ENCODE results near the gene SLCO4C1. TPM values are rescaled to one million over a fixed set of nuclear protein-coding genes. Genes with fewer than 3 reads are reported as not detected.

Gene SLCO4C1
- total and polyA plus RNA-seq, 3 donors from 2014 or later = 0.81 to 2.1 (median 0.91) TPM

DNA sequence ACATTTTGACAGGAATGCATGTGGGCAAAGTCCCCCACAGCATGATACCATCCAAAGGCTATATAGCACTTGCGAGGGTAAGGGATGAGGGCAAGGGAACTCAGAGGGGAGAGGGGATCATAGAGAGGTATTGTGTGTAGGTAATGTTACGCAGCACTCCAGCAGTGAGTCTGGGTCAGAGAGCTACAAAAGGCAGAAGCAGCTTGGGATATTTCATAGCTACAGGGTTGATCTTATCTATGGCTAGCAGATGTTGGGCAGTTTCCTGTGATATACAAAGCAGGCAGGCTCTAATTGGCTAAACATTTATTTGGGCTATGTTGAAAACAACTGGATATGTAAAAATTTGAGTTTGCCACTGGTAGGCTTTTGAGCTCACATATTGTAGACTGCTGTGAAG is 17.8 kb upstream of the SLCO4C1 start:
- Histone ChIP-seq H3K36me3 (ENCODE audit: low read depth, missing control alignments) (no peaks in the 10 kb centered on the region), H3K27ac (no peak overlapping the region), H3K4me3 (no peak overlapping the region), H3K4me1 (no peaks in the 10 kb centered on the region), H3K27me3 (no peaks in the 10 kb centered on the region), H3K9me3 (no peaks in the 10 kb centered on the region)
- 83 to 96% methylated on average over 2 of the region's 2 CpGs for WGBS, 2 donors
- DNase-seq = no peak
- intact Hi-C loops (cut with DNase I; ENCODE audit: low total_unique reads) = no loop called here
- no peak for TF ChIP-seq POLR2A (IDR thresholded peaks at IDR 0.05)
- TF ChIP-seq, protein P1, sequence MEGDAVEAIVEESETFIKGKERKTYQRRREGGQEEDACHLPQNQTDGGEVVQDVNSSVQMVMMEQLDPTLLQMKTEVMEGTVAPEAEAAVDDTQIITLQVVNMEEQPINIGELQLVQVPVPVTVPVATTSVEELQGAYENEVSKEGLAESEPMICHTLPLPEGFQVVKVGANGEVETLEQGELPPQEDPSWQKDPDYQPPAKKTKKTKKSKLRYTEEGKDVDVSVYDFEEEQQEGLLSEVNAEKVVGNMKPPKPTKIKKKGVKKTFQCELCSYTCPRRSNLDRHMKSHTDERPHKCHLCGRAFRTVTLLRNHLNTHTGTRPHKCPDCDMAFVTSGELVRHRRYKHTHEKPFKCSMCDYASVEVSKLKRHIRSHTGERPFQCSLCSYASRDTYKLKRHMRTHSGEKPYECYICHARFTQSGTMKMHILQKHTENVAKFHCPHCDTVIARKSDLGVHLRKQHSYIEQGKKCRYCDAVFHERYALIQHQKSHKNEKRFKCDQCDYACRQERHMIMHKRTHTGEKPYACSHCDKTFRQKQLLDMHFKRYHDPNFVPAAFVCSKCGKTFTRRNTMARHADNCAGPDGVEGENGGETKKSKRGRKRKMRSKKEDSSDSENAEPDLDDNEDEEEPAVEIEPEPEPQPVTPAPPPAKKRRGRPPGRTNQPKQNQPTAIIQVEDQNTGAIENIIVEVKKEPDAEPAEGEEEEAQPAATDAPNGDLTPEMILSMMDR (IDR thresholded peaks at IDR 0.05) = no peak

DNA sequence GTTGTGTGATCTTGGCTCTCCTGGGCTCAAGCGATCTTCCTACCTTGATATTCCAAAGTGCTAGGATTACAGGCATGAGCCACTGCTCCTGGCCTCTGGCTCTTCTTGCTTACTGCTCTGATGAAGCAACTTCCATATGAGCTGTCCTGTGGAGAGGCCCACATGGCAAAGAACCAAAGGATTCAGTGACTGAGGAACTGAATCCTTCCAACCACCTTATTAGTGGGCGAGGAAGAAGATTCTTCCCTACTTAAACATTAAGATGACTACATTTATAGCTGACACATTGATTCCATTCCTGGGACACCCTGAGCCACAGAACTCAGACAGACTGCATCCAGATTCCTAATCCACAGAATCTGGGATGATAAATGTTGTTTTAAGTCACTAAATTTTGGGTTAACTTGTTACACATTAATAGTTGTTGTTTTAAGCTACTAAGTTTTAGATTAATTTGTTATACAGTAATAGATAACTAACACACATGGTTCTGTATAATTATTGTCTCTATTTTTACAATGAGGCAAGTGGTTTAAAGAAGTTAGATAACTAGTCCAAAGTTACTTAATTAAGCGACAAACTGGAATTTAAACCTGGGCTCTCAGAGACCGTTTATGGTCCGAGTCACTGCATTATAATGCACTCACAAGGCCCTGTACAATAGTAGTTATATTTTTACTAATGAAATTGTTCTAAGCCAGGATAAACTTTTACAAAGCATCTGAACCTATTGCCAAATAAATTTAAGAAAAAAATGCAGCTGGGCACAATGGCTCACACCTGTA is 16.7 kb upstream of the SLCO4C1 start:
- WGBS, 2 donors = 87 to 90% methylated on average over 5 of the region's 5 CpGs
- intact Hi-C loops (cut with DNase I; ENCODE audit: low total_unique reads) = no loop called here
- Histone ChIP-seq H3K9me3 (no peaks in the 10 kb centered on the region), H3K27me3 (no peaks in the 10 kb centered on the region), H3K36me3 (ENCODE audit: low read depth, missing control alignments) (no peaks in the 10 kb centered on the region), H3K27ac (no peak overlapping the region), H3K4me1 (no peaks in the 10 kb centered on the region), H3K4me3 (no peak overlapping the region)
- no peak for TF ChIP-seq POLR2A (IDR thresholded peaks at IDR 0.05)
- TF ChIP-seq, protein P1 (IDR thresholded peaks at IDR 0.05) = no peak
- no peak for DNase-seq

DNA sequence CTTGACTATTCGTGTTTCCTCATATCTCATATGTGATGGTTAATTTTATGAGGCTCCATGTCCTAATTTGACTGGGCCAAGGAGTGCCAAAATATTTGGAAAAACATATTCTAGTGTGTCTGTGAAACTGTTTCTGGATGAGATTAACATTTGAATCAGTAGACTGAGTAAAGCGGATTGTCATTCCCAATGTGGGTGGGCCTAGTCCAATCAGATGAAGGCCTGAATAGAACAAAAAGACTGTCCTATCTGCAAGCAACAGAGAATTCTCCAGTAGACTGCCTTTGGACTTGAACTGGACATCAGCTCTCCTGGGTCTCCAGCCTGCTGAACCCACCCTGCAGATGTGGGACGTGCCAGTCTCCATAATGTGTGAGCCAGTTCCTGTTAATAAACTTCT is 13.5 kb upstream of the SLCO4C1 start:
- no peak for TF ChIP-seq POLR2A (IDR thresholded peaks at IDR 0.05)
- TF ChIP-seq, protein P1 (IDR thresholded peaks at IDR 0.05) = no peak
- no peaks in the 10 kb centered on the region for H3K4me1 ChIP-seq

DNA sequence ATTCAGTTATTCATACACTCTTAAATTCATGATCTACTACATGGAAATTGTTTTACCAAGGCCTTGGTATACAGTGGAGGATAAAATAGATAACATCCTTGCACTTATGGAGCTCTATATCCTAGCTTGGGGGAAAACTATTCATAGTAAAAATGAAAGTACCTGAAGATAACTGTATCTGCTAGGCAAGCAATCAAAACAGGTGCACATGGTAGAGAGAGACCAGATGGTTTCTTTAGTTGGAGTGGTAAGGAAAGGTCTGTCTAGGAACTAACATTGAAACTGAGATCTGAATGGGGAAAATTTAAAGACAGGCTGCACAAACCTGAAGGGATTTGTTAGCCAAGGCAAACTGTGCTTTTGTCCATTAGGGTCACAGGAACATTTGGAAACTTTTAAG is 11.1 kb upstream of the SLCO4C1 start:
- Histone ChIP-seq H3K9me3 (no peaks in the 10 kb centered on the region), H3K27ac (no peak overlapping the region), H3K27me3 (no peaks in the 10 kb centered on the region), H3K4me1 (no peaks in the 10 kb centered on the region), H3K4me3 (no peak overlapping the region), H3K36me3 (ENCODE audit: low read depth, missing control alignments) (no peaks in the 10 kb centered on the region)
- no peak for DNase-seq
- TF ChIP-seq, protein P1 (IDR thresholded peaks at IDR 0.05) = no peak
- TF ChIP-seq POLR2A (IDR thresholded peaks at IDR 0.05) = no peak
- intact Hi-C loops (cut with DNase I; ENCODE audit: low total_unique reads) = no loop called here

More for the DNA sequence above, 13.5 kb upstream of the SLCO4C1 start:
- Histone ChIP-seq H3K9me3 (no peaks in the 10 kb centered on the region), H3K27ac (no peak overlapping the region), H3K4me3 (no peak overlapping the region), H3K36me3 (ENCODE audit: low read depth, missing control alignments) (no peaks in the 10 kb centered on the region), H3K27me3 (no peaks in the 10 kb centered on the region)
- intact Hi-C loops (cut with DNase I; ENCODE audit: low total_unique reads) = no loop called here
- DNase-seq = no peak
- 88 to 90% methylated on average over 3 of the region's 3 CpGs for WGBS, 2 donors

DNA sequence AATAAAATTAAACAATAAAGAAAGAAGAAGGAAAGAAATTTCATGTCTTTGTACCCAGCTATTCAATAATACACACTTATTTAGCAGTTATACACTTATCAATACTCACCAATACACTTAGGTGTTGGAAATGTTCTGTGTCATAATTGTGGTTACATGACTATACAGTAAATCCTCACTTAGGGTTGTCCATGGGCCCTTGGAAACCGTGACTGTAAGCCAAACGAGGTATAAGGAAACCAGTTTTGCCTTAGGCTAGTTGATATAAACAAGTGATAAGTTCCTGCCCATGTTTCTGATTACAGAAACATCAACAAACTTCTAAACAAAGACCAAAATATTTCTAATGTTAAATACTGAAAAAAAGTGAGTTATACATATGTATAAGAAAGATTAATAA is 10.0 kb upstream of the SLCO4C1 start:
- intact Hi-C loops (cut with DNase I; ENCODE audit: low total_unique reads) = no loop called here
- no peaks in the 10 kb centered on the region for H3K9me3 ChIP-seq
- H3K36me3 ChIP-seq (ENCODE audit: low read depth, missing control alignments) = no peaks in the 10 kb centered on the region
- WGBS, 2 donors = 60 to 70% methylated on average over 2 of the region's 2 CpGs
- H3K4me3 ChIP-seq = no peak overlapping the region
- no peaks in the 10 kb centered on the region for H3K27me3 ChIP-seq
- TF ChIP-seq, protein P1 (IDR thresholded peaks at IDR 0.05) = no peak
- no peak for TF ChIP-seq POLR2A (IDR thresholded peaks at IDR 0.05)
- no peaks in the 10 kb centered on the region for H3K4me1 ChIP-seq
- no peak for DNase-seq
- no peak overlapping the region for H3K27ac ChIP-seq
